Measurements from ENCODE around the gene HSPG2.

Gene HSPG2

DNA sequence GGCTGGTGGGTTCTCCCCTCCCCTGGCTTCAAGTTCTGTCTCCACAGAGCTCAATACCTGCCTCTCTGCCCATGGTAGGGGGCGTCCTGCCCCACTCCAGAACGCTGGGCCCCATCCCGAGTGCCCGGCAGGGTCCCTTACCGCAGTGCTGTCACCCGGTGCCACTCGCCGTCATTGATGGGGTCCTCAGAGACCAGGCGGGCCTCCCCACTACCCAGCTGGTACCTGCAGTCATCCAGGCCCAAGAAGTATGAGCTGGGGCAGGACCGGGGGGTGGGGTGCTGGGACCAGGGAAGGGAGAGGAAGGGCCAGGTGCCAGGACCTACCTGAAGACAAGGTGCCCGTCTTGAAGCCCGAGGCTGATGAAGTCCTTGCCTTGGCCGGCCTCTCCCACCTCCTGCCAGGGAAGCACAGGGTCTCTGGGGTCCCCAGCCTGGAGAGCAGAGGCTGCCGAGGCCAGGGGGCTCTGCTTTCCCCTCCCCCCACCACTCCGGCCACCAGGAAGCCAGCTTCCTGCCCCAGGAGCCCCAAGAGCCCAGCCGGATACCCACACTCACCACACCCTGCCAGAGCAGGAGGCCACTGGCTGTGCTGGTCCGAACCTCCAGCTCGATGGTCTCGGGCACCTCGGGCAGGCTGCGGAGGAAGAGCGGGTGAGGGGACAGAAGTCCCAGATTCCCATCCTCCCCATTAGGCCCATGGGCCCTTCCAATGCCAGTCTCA lies 113.0 kb downstream of the HSPG2 start:
- Histone ChIP-seq H3K9ac (ENCODE audit: low read length) (no peak overlapping the region), H3K9me3 (ENCODE audit: insufficient read depth, low read length) (no peaks in the 10 kb centered on the region), H3K27me3 (ENCODE audit: low read length) (no peaks in the 10 kb centered on the region), H3K27ac (ENCODE audit: low read depth, low read length) (no peak overlapping the region), H3K9me2 (replicated peaks; ENCODE audit: insufficient read depth, low read length) (no peaks in the 10 kb centered on the region), H2AFZ (ENCODE audit: low read depth, low read length, severe bottlenecking) (no peak overlapping the region), H3K36me3 (ENCODE audit: low read length) (no peaks in the 10 kb centered on the region), H3K4me2 (ENCODE audit: low read depth, low read length, poor library complexity, severe bottlenecking) (no peak overlapping the region), H3K79me2 (ENCODE audit: insufficient read depth, low read length) (no peaks in the 10 kb centered on the region), H3K4me3 (ENCODE audit: insufficient read depth, low read length, poor library complexity, severe bottlenecking) (no peak overlapping the region), H3F3A (ENCODE audit: insufficient read depth) (no peaks in the 10 kb centered on the region), H4K20me1 (ENCODE audit: low read depth, low read length) (no peaks in the 10 kb centered on the region)
- TF ChIP-seq, protein P1, sequence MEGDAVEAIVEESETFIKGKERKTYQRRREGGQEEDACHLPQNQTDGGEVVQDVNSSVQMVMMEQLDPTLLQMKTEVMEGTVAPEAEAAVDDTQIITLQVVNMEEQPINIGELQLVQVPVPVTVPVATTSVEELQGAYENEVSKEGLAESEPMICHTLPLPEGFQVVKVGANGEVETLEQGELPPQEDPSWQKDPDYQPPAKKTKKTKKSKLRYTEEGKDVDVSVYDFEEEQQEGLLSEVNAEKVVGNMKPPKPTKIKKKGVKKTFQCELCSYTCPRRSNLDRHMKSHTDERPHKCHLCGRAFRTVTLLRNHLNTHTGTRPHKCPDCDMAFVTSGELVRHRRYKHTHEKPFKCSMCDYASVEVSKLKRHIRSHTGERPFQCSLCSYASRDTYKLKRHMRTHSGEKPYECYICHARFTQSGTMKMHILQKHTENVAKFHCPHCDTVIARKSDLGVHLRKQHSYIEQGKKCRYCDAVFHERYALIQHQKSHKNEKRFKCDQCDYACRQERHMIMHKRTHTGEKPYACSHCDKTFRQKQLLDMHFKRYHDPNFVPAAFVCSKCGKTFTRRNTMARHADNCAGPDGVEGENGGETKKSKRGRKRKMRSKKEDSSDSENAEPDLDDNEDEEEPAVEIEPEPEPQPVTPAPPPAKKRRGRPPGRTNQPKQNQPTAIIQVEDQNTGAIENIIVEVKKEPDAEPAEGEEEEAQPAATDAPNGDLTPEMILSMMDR (IDR thresholded peaks at IDR 0.05; ENCODE audit: insufficient read depth, low read length, poor library complexity, severe bottlenecking): no peak

DNA sequence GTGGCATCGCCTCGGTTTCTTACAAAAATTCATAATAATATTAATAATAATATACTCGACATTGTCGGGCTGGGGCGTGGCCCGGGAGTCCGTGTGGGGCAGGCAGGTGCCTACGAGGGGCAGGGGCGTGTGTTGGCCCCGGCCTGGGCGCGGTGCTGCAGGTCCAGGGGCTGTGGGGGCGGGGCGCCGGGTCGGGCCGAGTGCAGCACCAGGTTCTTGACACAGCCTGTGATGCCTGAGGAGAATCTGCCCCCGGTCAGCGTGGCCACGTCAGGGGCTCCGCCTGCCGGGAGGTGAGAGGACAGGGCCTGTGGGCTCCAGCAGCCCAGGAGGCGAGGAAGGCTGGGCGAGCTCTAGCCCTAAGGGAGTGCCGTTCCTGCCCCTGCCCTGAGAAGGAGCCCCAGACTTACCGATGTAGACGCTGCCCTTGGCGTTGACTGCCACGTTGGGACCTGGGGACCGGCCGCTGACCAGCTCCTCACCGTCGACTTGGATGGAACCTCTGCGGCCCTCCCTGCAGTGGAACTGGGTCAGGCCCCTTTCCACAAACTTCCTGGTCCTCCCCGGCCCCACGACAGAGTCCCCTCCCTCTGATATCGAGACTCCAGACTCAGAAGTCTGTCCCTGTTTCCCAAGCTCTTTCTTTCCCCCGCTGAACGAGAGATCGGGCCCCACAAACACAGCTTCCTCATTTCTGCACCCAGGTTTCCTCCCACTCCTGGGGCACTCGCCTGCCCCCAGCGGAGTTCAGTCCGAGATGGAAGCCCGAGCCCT lies 113.7 kb downstream of the HSPG2 start:
- TF ChIP-seq, protein P1 (IDR thresholded peaks at IDR 0.05; ENCODE audit: insufficient read depth, low read length, poor library complexity, severe bottlenecking): no peak
- TF ChIP-seq EZH2phosphoT487 (conservative IDR thresholded peaks at IDR 0.05; ENCODE audit: low read length): no peak
- Histone ChIP-seq H3K27ac (ENCODE audit: low read depth, low read length) (no peak overlapping the region), H3K36me3 (ENCODE audit: low read length) (no peaks in the 10 kb centered on the region), H3K9ac (ENCODE audit: low read length) (no peak overlapping the region), H3K9me2 (replicated peaks; ENCODE audit: insufficient read depth, low read length) (no peaks in the 10 kb centered on the region), H2AFZ (ENCODE audit: low read depth, low read length, severe bottlenecking) (no peak overlapping the region), H3K4me2 (ENCODE audit: low read depth, low read length, poor library complexity, severe bottlenecking) (no peak overlapping the region), H3K4me3 (ENCODE audit: insufficient read depth, low read length, poor library complexity, severe bottlenecking) (no peak overlapping the region), H3F3A (ENCODE audit: insufficient read depth) (no peaks in the 10 kb centered on the region), H4K20me1 (ENCODE audit: low read depth, low read length) (no peaks in the 10 kb centered on the region), H3K27me3 (ENCODE audit: low read length) (no peaks in the 10 kb centered on the region), H3K9me3 (ENCODE audit: insufficient read depth, low read length) (no peaks in the 10 kb centered on the region), H3K79me2 (ENCODE audit: insufficient read depth, low read length) (no peaks in the 10 kb centered on the region)

DNA sequence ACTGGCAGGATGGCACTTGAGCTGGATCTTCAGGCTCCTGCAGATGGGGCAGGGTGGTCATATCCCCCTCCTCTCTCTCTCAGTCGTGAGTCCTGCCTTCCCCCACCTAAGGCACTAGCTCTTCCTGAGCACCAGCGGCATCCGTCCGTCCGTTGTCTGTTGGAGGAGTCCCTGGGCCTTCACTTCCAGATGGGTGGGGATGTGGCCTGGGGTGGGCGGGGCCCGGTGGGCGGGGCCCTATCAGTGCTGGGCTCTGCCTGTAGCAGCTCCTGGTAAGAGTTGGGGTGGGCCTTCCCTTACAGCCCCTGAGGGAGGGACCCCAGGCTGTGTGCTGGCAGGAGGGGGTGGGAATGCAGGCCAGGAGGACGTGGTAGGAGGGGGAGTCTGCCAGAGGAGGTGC lies 114.8 kb downstream of the HSPG2 start:
- H3K9ac ChIP-seq (ENCODE audit: low read length): no peak overlapping the region
- TF ChIP-seq, protein P1 (IDR thresholded peaks at IDR 0.05; ENCODE audit: insufficient read depth, low read length, poor library complexity, severe bottlenecking): no peak
- TF ChIP-seq EZH2phosphoT487 (conservative IDR thresholded peaks at IDR 0.05; ENCODE audit: low read length): no peak
- no peaks in the 10 kb centered on the region for H3K36me3 ChIP-seq (ENCODE audit: low read length)
- H3K9me3 ChIP-seq (ENCODE audit: insufficient read depth, low read length): no peaks in the 10 kb centered on the region
- H3F3A ChIP-seq (ENCODE audit: insufficient read depth): no peaks in the 10 kb centered on the region
- no peak overlapping the region for H3K27ac ChIP-seq (ENCODE audit: low read depth, low read length)
- H3K27me3 ChIP-seq (ENCODE audit: low read length): no peaks in the 10 kb centered on the region
- no peaks in the 10 kb centered on the region for H3K79me2 ChIP-seq (ENCODE audit: insufficient read depth, low read length)
- no peak overlapping the region for H2AFZ ChIP-seq (ENCODE audit: low read depth, low read length, severe bottlenecking)
- H3K4me2 ChIP-seq (ENCODE audit: low read depth, low read length, poor library complexity, severe bottlenecking): no peak overlapping the region
- no peaks in the 10 kb centered on the region for H3K9me2 ChIP-seq (replicated peaks; ENCODE audit: insufficient read depth, low read length)
- H3K4me3 ChIP-seq (ENCODE audit: insufficient read depth, low read length, poor library complexity, severe bottlenecking): no peak overlapping the region
- no peaks in the 10 kb centered on the region for H4K20me1 ChIP-seq (ENCODE audit: low read depth, low read length)

Measured in SU-DHL-6 (cell line).